HEK293 (cell line): ENCODE results near the gene CADM1.

ENCODE experiments used
- CTCF ChIA-PET: fragments of 350-600 bp; formaldehyde crosslinking; extraction: SDS; loops from one replicate; lab custom pipeline; 2021; ENCODE audit warnings: antibody characterized with exemption; lab: Yijun Ruan, JAX
- POLR2A ChIA-PET: fragments of 300-600 bp; formaldehyde crosslinking; extraction: SDS; loops from one replicate; lab custom pipeline; 2020; ENCODE audit warnings: antibody characterized with exemption, inconsistent platforms; lab: Yijun Ruan, JAX
- H3K27ac ChIP-seq: fragments of 200-500 bp; sonication (Bioruptor generic); 2 replicates; pipeline ENCODE4 v1.5.1; 2014; ENCODE audit warnings: low read depth, low read length, control low read depth, inconsistent platforms; ENCODE audit errors: extremely low read depth
- H3K36me3 ChIP-seq, 2 experiments: fragments of 200-500 bp in 1 of 2; sonication (Bioruptor generic) in 1 of 2; 1 replicate in 1 of 2; 2 replicates in 1 of 2; pipeline ENCODE4 v1.5.1; 2014 to 2017; ENCODE audit warnings: inconsistent platforms in 2 of 2, low read length in 2 of 2; ENCODE audit not compliant: control insufficient read depth in 2 of 2, insufficient read depth in 1 of 2
- H3K4me1 ChIP-seq: fragments of 200-500 bp; sonication (Bioruptor generic); 2 replicates; pipeline ENCODE4 v1.5.1; 2014; ENCODE audit warnings: mild to moderate bottlenecking, low read length, inconsistent platforms; ENCODE audit not compliant: control insufficient read depth, insufficient read depth
- H3K4me3 ChIP-seq: 2 replicates; pipeline ENCODE4 v1.5.1; 2011; ENCODE audit warnings: low read depth, mild to moderate bottlenecking, control low read depth, low read length, moderate library complexity
- H3K9me3 ChIP-seq: fragments of 200-500 bp; sonication (Bioruptor generic); 2 replicates; pipeline ENCODE4 v1.5.1; 2014; ENCODE audit warnings: low read depth, low read length, inconsistent platforms; ENCODE audit not compliant: control insufficient read depth, insufficient read depth
- CTCF ChIP-seq: fragments of 450-650 bp; formaldehyde crosslinking; IDR thresholded peaks from 2 replicates; pipeline ENCODE4 v1.5.1; 2016; ENCODE audit warnings: missing biosample characterization, missing genetic modification characterization
- FEZF1 ChIP-seq: fragments of 450-650 bp; formaldehyde crosslinking; IDR thresholded peaks from 2 replicates; pipeline ENCODE4 v1.5.1; 2016; ENCODE audit warnings: missing biosample characterization, missing genetic modification characterization
- HIC1 ChIP-seq: fragments of 450-650 bp; formaldehyde crosslinking; IDR thresholded peaks from 2 replicates; pipeline ENCODE4 v1.5.1; 2016; ENCODE audit warnings: missing biosample characterization, missing genetic modification characterization
- KLF10 ChIP-seq: fragments of 450-650 bp; IDR thresholded peaks from 2 replicates; pipeline ENCODE4 v1.5.1; 2018; ENCODE audit warnings: missing biosample characterization, mild to moderate bottlenecking, missing genetic modification characterization
- TSHZ1 ChIP-seq: fragments of 450-650 bp; formaldehyde crosslinking; IDR thresholded peaks from 2 replicates; pipeline ENCODE4 v1.5.1; 2016; ENCODE audit warnings: missing biosample characterization, missing genetic modification characterization, borderline replicate concordance
- ZBTB20 ChIP-seq: fragments of 450-650 bp; formaldehyde crosslinking; IDR thresholded peaks from 2 replicates; pipeline ENCODE4 v1.5.1; 2016; ENCODE audit warnings: missing biosample characterization, missing genetic modification characterization
- ZBTB8A ChIP-seq: fragments of 450-650 bp; formaldehyde crosslinking; IDR thresholded peaks from 2 replicates; pipeline ENCODE4 v1.5.1; 2016; ENCODE audit warnings: missing biosample characterization, missing genetic modification characterization
- ZFP37 ChIP-seq: fragments of 450-650 bp; formaldehyde crosslinking; IDR thresholded peaks from 2 replicates; pipeline ENCODE4 v1.5.1; 2016; ENCODE audit warnings: missing biosample characterization, missing genetic modification characterization
- ZNF112 ChIP-seq: fragments of 450-650 bp; formaldehyde crosslinking; IDR thresholded peaks from 2 replicates; pipeline ENCODE4 v1.5.0; 2017; ENCODE audit warnings: missing biosample characterization, missing genetic modification characterization
- ZNF132 ChIP-seq: fragments of 450-650 bp; formaldehyde crosslinking; IDR thresholded peaks from 2 replicates; pipeline ENCODE4 v1.5.1; 2017; ENCODE audit warnings: missing biosample characterization, missing genetic modification characterization, borderline replicate concordance
- ZNF26 ChIP-seq: fragments of 450-650 bp; formaldehyde crosslinking; IDR thresholded peaks from 2 replicates; pipeline ENCODE4 v1.5.1; 2016; ENCODE audit warnings: missing biosample characterization, missing genetic modification characterization
- ZNF292 ChIP-seq: fragments of 450-650 bp; formaldehyde crosslinking; IDR thresholded peaks from 2 replicates; pipeline ENCODE4 v1.5.1; 2016; ENCODE audit warnings: low read depth, missing biosample characterization, missing genetic modification characterization, borderline replicate concordance
- ZNF335 ChIP-seq: fragments of 450-650 bp; formaldehyde crosslinking; conservative IDR thresholded peaks from 2 replicates; pipeline ENCODE4 v1.5.1; 2016; ENCODE audit warnings: missing biosample characterization, missing genetic modification characterization
- ZNF596 ChIP-seq: fragments of 450-650 bp; IDR thresholded peaks from 2 replicates; pipeline ENCODE4 v1.5.0; 2018; ENCODE audit warnings: missing biosample characterization, mild to moderate bottlenecking, missing genetic modification characterization, moderate library complexity
- ZNF600 ChIP-seq: fragments of 450-650 bp; formaldehyde crosslinking; IDR thresholded peaks from 2 replicates; pipeline ENCODE4 v1.5.1; 2016; ENCODE audit warnings: missing biosample characterization, missing genetic modification characterization
- ZSCAN30 ChIP-seq: fragments of 450-650 bp; IDR thresholded peaks from 2 replicates; pipeline ENCODE4 v1.5.1; 2018; ENCODE audit warnings: missing biosample characterization, mild to moderate bottlenecking, missing genetic modification characterization, moderate library complexity
- TF ChIP-seq, protein P1 (sequence below): fragments of 450-650 bp; formaldehyde crosslinking; IDR thresholded peaks from 2 replicates; pipeline ENCODE4 v1.5.1; 2016; ENCODE audit warnings: missing biosample characterization, missing genetic modification characterization, borderline replicate concordance
- TF ChIP-seq, protein P2 (sequence below): fragments of 450-650 bp; formaldehyde crosslinking; IDR thresholded peaks from 2 replicates; pipeline ENCODE4 v1.5.1; 2016; ENCODE audit warnings: missing biosample characterization, missing genetic modification characterization
- TF ChIP-seq, protein P3 (sequence below): fragments of 450-650 bp; formaldehyde crosslinking; optimal IDR thresholded peaks from 2 replicates; pipeline ENCODE3; 2016; ENCODE audit warnings: missing biosample characterization, mild to moderate bottlenecking, missing genetic modification characterization

Gene CADM1

DNA sequence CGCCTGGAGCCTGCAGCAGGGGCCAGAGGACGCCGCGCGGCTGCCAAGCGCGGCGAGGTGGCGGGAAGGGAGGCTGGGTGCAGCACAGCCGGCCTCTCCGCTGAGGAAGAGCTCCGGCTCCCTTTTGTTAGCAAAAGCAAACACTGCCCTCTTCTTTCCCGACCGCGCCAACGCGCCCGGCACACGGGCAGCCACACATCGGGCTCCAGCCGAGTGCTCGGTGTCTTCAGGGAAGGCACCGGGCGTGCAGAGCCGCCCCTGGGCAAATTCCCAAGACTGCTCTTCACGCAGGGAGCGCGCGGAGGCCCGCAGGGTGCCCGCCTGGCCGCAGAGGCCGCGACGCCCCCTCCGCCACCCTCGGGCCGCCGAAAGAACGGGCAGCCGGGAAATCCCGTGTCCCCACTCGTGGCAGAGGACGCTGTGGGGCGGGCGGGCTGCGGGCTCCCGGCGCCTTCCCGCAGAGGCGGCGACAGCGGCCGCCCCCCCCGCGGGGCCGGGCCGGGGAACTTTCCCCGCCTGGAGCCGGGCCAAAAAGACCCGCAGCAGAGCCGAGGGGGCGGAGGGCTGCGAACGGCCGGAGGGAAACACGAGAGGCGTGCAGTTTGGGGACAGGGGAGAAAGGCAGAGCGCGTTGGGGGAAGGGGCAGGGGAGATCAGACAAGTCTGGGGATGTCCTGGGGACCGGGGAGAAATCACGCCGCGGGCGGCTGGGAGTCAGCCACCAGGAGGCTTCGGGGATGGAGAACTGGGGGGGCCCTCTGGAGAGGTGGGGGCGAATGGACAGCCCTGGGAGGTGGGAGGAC is 931 bp downstream of the CADM1 start:
- POLR2A ChIA-PET = interaction anchor here (0.8 to 2.1 kb wide), 7 partner anchors 10 to 176 kb away, joined by 3 to 10 read pairs (median 4); no protein-coding TSS in a partner anchor
- CTCF ChIA-PET = interaction anchor here (0.5 to 1.7 kb wide), 12 partner anchors 10 to 876 kb away, joined by 3 to 6 read pairs (median 3); no protein-coding TSS in a partner anchor
- peaks cover 10% of the 10 kb centered on the region; the same call in 1 of the 2 replicates for H3K4me1 ChIP-seq
- H3K9me3 ChIP-seq = no peaks in the 10 kb centered on the region
- peak overlapping the region; percentile 92 for H3K27ac ChIP-seq
- H3K4me3 ChIP-seq = peak overlapping the region; percentile 59
- no peaks in the 10 kb centered on the region for H3K36me3 ChIP-seq
- TF ChIP-seq FEZF1 (tag by site-specific recombination) = 0 out of 2 replicates have a peak, but pooled peaks have one; percentile 3
- TF ChIP-seq CTCF (tag by site-specific recombination) = peak; percentile 73
- TF ChIP-seq ZFP37 (tag by site-specific recombination) = no peak
- TF ChIP-seq, protein P1, sequence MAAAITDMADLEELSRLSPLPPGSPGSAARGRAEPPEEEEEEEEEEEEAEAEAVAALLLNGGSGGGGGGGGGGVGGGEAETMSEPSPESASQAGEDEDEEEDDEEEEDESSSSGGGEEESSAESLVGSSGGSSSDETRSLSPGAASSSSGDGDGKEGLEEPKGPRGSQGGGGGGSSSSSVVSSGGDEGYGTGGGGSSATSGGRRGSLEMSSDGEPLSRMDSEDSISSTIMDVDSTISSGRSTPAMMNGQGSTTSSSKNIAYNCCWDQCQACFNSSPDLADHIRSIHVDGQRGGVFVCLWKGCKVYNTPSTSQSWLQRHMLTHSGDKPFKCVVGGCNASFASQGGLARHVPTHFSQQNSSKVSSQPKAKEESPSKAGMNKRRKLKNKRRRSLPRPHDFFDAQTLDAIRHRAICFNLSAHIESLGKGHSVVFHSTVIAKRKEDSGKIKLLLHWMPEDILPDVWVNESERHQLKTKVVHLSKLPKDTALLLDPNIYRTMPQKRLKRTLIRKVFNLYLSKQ (tag by site-specific recombination) = no peak
- peak; percentile 35; the same call in 1 of the 2 replicates for TF ChIP-seq KLF10 (tag by site-specific recombination)
- TF ChIP-seq HIC1 (tag by site-specific recombination) = peak; percentile 51; the same call in 1 of the 2 replicates
- TF ChIP-seq ZNF600 (tag by site-specific recombination) = peak; percentile 83
- no peak for TF ChIP-seq ZNF112 (tag by site-specific recombination)
- peak; percentile 68 for TF ChIP-seq ZNF335
- TF ChIP-seq ZNF596 (tag by site-specific recombination) = no peak
- no peak for TF ChIP-seq ZNF26 (tag by site-specific recombination)
- TF ChIP-seq ZSCAN30 (tag by site-specific recombination) = 0 out of 2 replicates have a peak, but pooled peaks have one; percentile 37
- peak; percentile 89 for TF ChIP-seq ZBTB8A (tag by site-specific recombination)
- TF ChIP-seq, protein P2, sequence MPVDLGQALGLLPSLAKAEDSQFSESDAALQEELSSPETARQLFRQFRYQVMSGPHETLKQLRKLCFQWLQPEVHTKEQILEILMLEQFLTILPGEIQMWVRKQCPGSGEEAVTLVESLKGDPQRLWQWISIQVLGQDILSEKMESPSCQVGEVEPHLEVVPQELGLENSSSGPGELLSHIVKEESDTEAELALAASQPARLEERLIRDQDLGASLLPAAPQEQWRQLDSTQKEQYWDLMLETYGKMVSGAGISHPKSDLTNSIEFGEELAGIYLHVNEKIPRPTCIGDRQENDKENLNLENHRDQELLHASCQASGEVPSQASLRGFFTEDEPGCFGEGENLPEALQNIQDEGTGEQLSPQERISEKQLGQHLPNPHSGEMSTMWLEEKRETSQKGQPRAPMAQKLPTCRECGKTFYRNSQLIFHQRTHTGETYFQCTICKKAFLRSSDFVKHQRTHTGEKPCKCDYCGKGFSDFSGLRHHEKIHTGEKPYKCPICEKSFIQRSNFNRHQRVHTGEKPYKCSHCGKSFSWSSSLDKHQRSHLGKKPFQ (tag by site-specific recombination) = no peak
- no peak for TF ChIP-seq ZNF132 (tag by site-specific recombination)
- TF ChIP-seq ZNF292 = no peak
- 0 out of 2 replicates have a peak, but pooled peaks have one; percentile 41 for TF ChIP-seq ZBTB20
- TF ChIP-seq TSHZ1 (tag by site-specific recombination) = no peak
- TF ChIP-seq, protein P3, sequence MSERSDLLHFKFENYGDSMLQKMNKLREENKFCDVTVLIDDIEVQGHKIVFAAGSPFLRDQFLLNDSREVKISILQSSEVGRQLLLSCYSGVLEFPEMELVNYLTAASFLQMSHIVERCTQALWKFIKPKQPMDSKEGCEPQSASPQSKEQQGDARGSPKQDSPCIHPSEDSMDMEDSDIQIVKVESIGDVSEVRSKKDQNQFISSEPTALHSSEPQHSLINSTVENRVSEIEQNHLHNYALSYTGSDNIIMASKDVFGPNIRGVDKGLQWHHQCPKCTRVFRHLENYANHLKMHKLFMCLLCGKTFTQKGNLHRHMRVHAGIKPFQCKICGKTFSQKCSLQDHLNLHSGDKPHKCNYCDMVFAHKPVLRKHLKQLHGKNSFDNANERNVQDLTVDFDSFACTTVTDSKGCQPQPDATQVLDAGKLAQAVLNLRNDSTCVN (tag by site-specific recombination) = peak; percentile 85
